ENCODE data around the gene SARM1. TPM values are rescaled to one million over a fixed set of nuclear protein-coding genes. Genes with fewer than 3 reads are reported as not detected.

The SARM1 gene
- total RNA-seq, 1 experiment from 2014 or later: 5.1 TPM

DNA sequence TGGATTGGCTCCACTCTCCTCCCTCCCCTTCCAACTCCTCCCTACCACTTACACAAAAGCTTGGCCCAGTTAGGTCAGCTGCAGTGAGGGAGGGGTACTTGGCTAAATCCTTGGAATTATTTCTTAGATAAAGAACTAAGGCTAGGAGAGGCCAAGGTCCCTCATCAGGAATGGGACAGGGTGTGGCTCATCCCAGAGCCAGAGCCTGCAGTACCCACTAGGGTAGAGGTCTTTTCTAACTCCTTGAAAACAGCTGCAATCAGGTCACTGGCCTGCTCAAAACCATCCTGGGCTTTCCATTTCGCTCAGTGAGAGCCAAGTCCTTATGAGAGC is 36.4 kb downstream of the SARM1 start:
- Histone ChIP-seq H4K8ac (replicated peaks; ENCODE audit: insufficient read length, low read depth, low read length) (no peak overlapping the region), H2BK20ac (ENCODE audit: low read depth, low read length, poor library complexity, severe bottlenecking) (no peak overlapping the region), H3K27ac (ENCODE audit: insufficient read length, low read depth, low read length) (no peak overlapping the region), H2BK15ac (ENCODE audit: low read depth, low read length) (no peak overlapping the region), H3K4ac (ENCODE audit: low read depth, low read length) (no peak overlapping the region), H3K79me1 (ENCODE audit: insufficient read depth, low read depth, low read length, poor library complexity, severe bottlenecking) (no peaks in the 10 kb centered on the region), H3T11ph (ENCODE audit: low read length) (no peak overlapping the region), H2BK12ac (ENCODE audit: insufficient read length, low read depth, low read length) (no peak overlapping the region), H4K5ac (ENCODE audit: insufficient read length, low read depth, low read length) (no peak overlapping the region), H3K56ac (ENCODE audit: insufficient read length, low read depth, low read length) (no peak overlapping the region), H3K27me3 (ENCODE audit: insufficient read depth, low read length) (no peaks in the 10 kb centered on the region; the same call in 1 of the 2 replicates), H3K23me2 (ENCODE audit: insufficient read length, low read depth, low read length, poor library complexity, severe bottlenecking) (peaks cover 9% of the 10 kb centered on the region), H3K79me2 (ENCODE audit: insufficient read depth, low read length) (no peaks in the 10 kb centered on the region), H4K20me1 (ENCODE audit: control insufficient read depth, insufficient read depth, insufficient read length) (no peaks in the 10 kb centered on the region), H3K9ac (ENCODE audit: extremely low read depth, insufficient read length, low read length) (no peak overlapping the region), H2BK5ac (ENCODE audit: insufficient read length, low read length) (no peak overlapping the region), H3K23ac (ENCODE audit: insufficient read length, low read depth, low read length) (no peak overlapping the region), H3K4me1 (ENCODE audit: insufficient read depth, low read length) (peaks cover 11% of the 10 kb centered on the region; the same call in 1 of the 2 replicates), H2AFZ (ENCODE audit: low read length) (no peak overlapping the region), H3K14ac (ENCODE audit: insufficient read depth, low read length) (no peak overlapping the region), H2BK120ac (ENCODE audit: low read depth, low read length, poor library complexity, severe bottlenecking) (no peak overlapping the region), H4K91ac (ENCODE audit: insufficient read length, low read depth, low read length) (no peak overlapping the region), H3K18ac (ENCODE audit: insufficient read length, low read depth, low read length) (no peak overlapping the region), H2AK5ac (ENCODE audit: insufficient read length, low read length) (no peak overlapping the region), H3K4me2 (ENCODE audit: insufficient read depth, insufficient read length, low read length) (peak overlapping the region; percentile 7), H3K9me3 (ENCODE audit: control insufficient read depth, low read depth, low read length) (no peaks in the 10 kb centered on the region)
- TF ChIP-seq, protein P1, sequence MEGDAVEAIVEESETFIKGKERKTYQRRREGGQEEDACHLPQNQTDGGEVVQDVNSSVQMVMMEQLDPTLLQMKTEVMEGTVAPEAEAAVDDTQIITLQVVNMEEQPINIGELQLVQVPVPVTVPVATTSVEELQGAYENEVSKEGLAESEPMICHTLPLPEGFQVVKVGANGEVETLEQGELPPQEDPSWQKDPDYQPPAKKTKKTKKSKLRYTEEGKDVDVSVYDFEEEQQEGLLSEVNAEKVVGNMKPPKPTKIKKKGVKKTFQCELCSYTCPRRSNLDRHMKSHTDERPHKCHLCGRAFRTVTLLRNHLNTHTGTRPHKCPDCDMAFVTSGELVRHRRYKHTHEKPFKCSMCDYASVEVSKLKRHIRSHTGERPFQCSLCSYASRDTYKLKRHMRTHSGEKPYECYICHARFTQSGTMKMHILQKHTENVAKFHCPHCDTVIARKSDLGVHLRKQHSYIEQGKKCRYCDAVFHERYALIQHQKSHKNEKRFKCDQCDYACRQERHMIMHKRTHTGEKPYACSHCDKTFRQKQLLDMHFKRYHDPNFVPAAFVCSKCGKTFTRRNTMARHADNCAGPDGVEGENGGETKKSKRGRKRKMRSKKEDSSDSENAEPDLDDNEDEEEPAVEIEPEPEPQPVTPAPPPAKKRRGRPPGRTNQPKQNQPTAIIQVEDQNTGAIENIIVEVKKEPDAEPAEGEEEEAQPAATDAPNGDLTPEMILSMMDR (conservative IDR thresholded peaks at IDR 0.05): no peak
- Mint-ChIP-seq H3K9me3 (peaks cover 0 to 2% of the 10 kb centered on the region in 2 experiments; a peak in 1 of 5 replicates), H3K4me1 (peaks cover 65 to 73% of the 10 kb centered on the region in 2 experiments), H3K27me3 (ENCODE audit: low read depth) (peaks cover 46% of the 10 kb centered on the region), H3K4me3 (peak overlapping the region in 1 of 2 experiments; percentile 62; a peak in 1 of 5 replicates), H3K27ac (peak overlapping the region in 2 of 3 experiments; percentile 42 to 73; a peak in 2 of 7 replicates), H3K36me3 (ENCODE audit: insufficient read depth in 1 of 3, low read depth in 3 of 3) (peaks cover 0 to 3% (median 0%) of the 10 kb centered on the region in 3 experiments; a peak in 3 of 7 replicates)
- no peak for DNase-seq
- WGBS (ENCODE audit: extremely low coverage, insufficient read length, low lambda C conversion rate): no CpG with 5 or more reads among the region's 1 CpG

Measured in H9 (cell line).